ENCODE data around the gene IFT43.

The IFT43 gene

GRCh38 chr14:76050250-76050649 is 64.7 kb downstream of the IFT43 start:
- Histone ChIP-seq H4K91ac (ENCODE audit: low read length) (no peak overlapping the region), H3K36me3 (ENCODE audit: control insufficient read depth in 1 of 2, insufficient read depth in 2 of 2, low read depth in 1 of 2, low read length in 2 of 2) (peaks cover 11% of the 10 kb centered on the region in 2 experiments), H3K9ac (ENCODE audit: low read length) (no peak overlapping the region), H3K23ac (ENCODE audit: low read length in 2 of 2) (no peak overlapping the region), H3K18ac (ENCODE audit: low read depth in 1 of 2, low read length in 2 of 2) (no peak overlapping the region), H3K4me1 (ENCODE audit: control insufficient read depth, insufficient read depth, low read depth, low read length) (no peaks in the 10 kb centered on the region), H3K27me3 (ENCODE audit: control insufficient read depth in 1 of 2, insufficient read depth in 1 of 2, low read length in 2 of 2) (no peaks in the 10 kb centered on the region), H3K4me2 (ENCODE audit: low read length, poor library complexity, severe bottlenecking) (no peak overlapping the region), H3K27ac (ENCODE audit: low read length, poor library complexity, severe bottlenecking) (no peak overlapping the region), H2BK120ac (ENCODE audit: low read depth, low read length) (no peak overlapping the region), H4K8ac (ENCODE audit: low read length) (no peak overlapping the region), H2BK5ac (ENCODE audit: low read depth, low read length, poor library complexity, severe bottlenecking) (no peak overlapping the region), H3K79me1 (replicated peaks; ENCODE audit: low read length, poor library complexity, severe bottlenecking) (peaks cover 27% of the 10 kb centered on the region), H2AFZ (ENCODE audit: low read depth, low read length) (no peak overlapping the region), H3K14ac (ENCODE audit: low read length in 2 of 2) (no peak overlapping the region), H2AK5ac (ENCODE audit: low read length, severe bottlenecking) (no peak overlapping the region), H3K4ac (ENCODE audit: low read depth in 1 of 2, low read length in 2 of 2) (no peak overlapping the region), H3K4me3 (ENCODE audit: insufficient read depth in 1 of 2, low read depth in 1 of 2, low read length in 2 of 2) (no peak overlapping the region), H2BK15ac (ENCODE audit: low read depth, poor library complexity, severe bottlenecking) (no peak overlapping the region), H2BK12ac (ENCODE audit: low read length in 2 of 2) (no peak overlapping the region), H3K9me3 (ENCODE audit: control insufficient read depth, low read length) (no peaks in the 10 kb centered on the region)
- no peak for DNase-seq
- WGBS = 74% methylated on average over 3 of the region's 4 CpGs

- Histone ChIP-seq H3K36me3 (ENCODE audit: control insufficient read depth in 1 of 2, insufficient read depth in 2 of 2, low read depth in 1 of 2, low read length in 2 of 2) (peaks cover 10 to 11% of the 10 kb centered on the region in 2 experiments), H2BK120ac (ENCODE audit: low read depth, low read length) (no peak overlapping the region), H3K18ac (ENCODE audit: low read depth in 1 of 2, low read length in 2 of 2) (no peak overlapping the region), H2BK12ac (ENCODE audit: low read length in 2 of 2) (no peak overlapping the region), H4K8ac (ENCODE audit: low read length) (no peak overlapping the region), H3K9me3 (ENCODE audit: control insufficient read depth, low read length) (no peaks in the 10 kb centered on the region), H3K27ac (ENCODE audit: low read length, poor library complexity, severe bottlenecking) (no peak overlapping the region), H3K23ac (ENCODE audit: low read length in 2 of 2) (no peak overlapping the region), H4K91ac (ENCODE audit: low read length) (no peak overlapping the region), H3K14ac (ENCODE audit: low read length in 2 of 2) (no peak overlapping the region), H2AFZ (ENCODE audit: low read depth, low read length) (no peak overlapping the region), H3K4me1 (ENCODE audit: control insufficient read depth, insufficient read depth, low read depth, low read length) (no peaks in the 10 kb centered on the region), H3K79me1 (replicated peaks; ENCODE audit: low read length, poor library complexity, severe bottlenecking) (peaks cover 27% of the 10 kb centered on the region), H3K4me3 (ENCODE audit: insufficient read depth in 1 of 2, low read depth in 1 of 2, low read length in 2 of 2) (no peak overlapping the region), H3K4ac (ENCODE audit: low read depth in 1 of 2, low read length in 2 of 2) (no peak overlapping the region), H2BK5ac (ENCODE audit: low read depth, low read length, poor library complexity, severe bottlenecking) (no peak overlapping the region), H2AK5ac (ENCODE audit: low read length, severe bottlenecking) (no peak overlapping the region), H3K9ac (ENCODE audit: low read length) (no peak overlapping the region), H2BK15ac (ENCODE audit: low read depth, poor library complexity, severe bottlenecking) (no peak overlapping the region), H3K4me2 (ENCODE audit: low read length, poor library complexity, severe bottlenecking) (no peak overlapping the region), H3K27me3 (ENCODE audit: control insufficient read depth in 1 of 2, insufficient read depth in 1 of 2, low read length in 2 of 2) (no peaks in the 10 kb centered on the region)
- WGBS = 61% methylated on average over 3 of the region's 3 CpGs
- DNase-seq = peak; percentile 62
These were observed 65.3 kb downstream of the IFT43 start for GRCh38 chr14:76050797-76051392.

- H2BK12ac ChIP-seq (ENCODE audit: low read length in 2 of 2) = no peak overlapping the region
- H3K18ac ChIP-seq (ENCODE audit: low read depth in 1 of 2, low read length in 2 of 2) = no peak overlapping the region
- no peak overlapping the region for H2AFZ ChIP-seq (ENCODE audit: low read depth, low read length)
- peaks cover 6 to 7% of the 10 kb centered on the region in 2 experiments for H3K36me3 ChIP-seq (ENCODE audit: control insufficient read depth in 1 of 2, insufficient read depth in 2 of 2, low read depth in 1 of 2, low read length in 2 of 2)
- no peak overlapping the region for H2BK5ac ChIP-seq (ENCODE audit: low read depth, low read length, poor library complexity, severe bottlenecking)
- no peak overlapping the region for H2BK15ac ChIP-seq (ENCODE audit: low read depth, poor library complexity, severe bottlenecking)
- 76% methylated on average over 12 of the region's 12 CpGs for WGBS
- H3K4ac ChIP-seq (ENCODE audit: low read depth in 1 of 2, low read length in 2 of 2) = no peak overlapping the region
- no peak overlapping the region for H3K9ac ChIP-seq (ENCODE audit: low read length)
- H2AK5ac ChIP-seq (ENCODE audit: low read length, severe bottlenecking) = no peak overlapping the region
- H3K27ac ChIP-seq (ENCODE audit: low read length, poor library complexity, severe bottlenecking) = no peak overlapping the region
- H3K4me3 ChIP-seq (ENCODE audit: insufficient read depth in 1 of 2, low read depth in 1 of 2, low read length in 2 of 2) = no peak overlapping the region
- H4K8ac ChIP-seq (ENCODE audit: low read length) = no peak overlapping the region
- no peak overlapping the region for H4K91ac ChIP-seq (ENCODE audit: low read length)
- H3K4me1 ChIP-seq (ENCODE audit: control insufficient read depth, insufficient read depth, low read depth, low read length) = no peaks in the 10 kb centered on the region
- H3K4me2 ChIP-seq (ENCODE audit: low read length, poor library complexity, severe bottlenecking) = no peak overlapping the region
- no peak overlapping the region for H2BK120ac ChIP-seq (ENCODE audit: low read depth, low read length)
- DNase-seq = no peak
- H3K9me3 ChIP-seq (ENCODE audit: control insufficient read depth, low read length) = no peaks in the 10 kb centered on the region
- H3K27me3 ChIP-seq (ENCODE audit: control insufficient read depth in 1 of 2, insufficient read depth in 1 of 2, low read length in 2 of 2) = no peaks in the 10 kb centered on the region
- H3K23ac ChIP-seq (ENCODE audit: low read length in 2 of 2) = no peak overlapping the region
- peak overlapping the region in 1 of 2 experiments; percentile 35 for H3K14ac ChIP-seq (ENCODE audit: low read length in 2 of 2)
- peaks cover 29% of the 10 kb centered on the region for H3K79me1 ChIP-seq (replicated peaks; ENCODE audit: low read length, poor library complexity, severe bottlenecking)
These were observed 66.3 kb downstream of the IFT43 start for GRCh38 chr14:76051717-76052465.

GRCh38 chr14:76053572-76054355 is 68.2 kb downstream of the IFT43 start:
- no peak overlapping the region for H3K27ac ChIP-seq (ENCODE audit: low read length, poor library complexity, severe bottlenecking)
- no peak overlapping the region for H3K14ac ChIP-seq (ENCODE audit: low read length in 2 of 2)
- H2BK120ac ChIP-seq (ENCODE audit: low read depth, low read length) = no peak overlapping the region
- no peak overlapping the region for H3K4me2 ChIP-seq (ENCODE audit: low read length, poor library complexity, severe bottlenecking)
- H4K8ac ChIP-seq (ENCODE audit: low read length) = no peak overlapping the region
- H2AK5ac ChIP-seq (ENCODE audit: low read length, severe bottlenecking) = no peak overlapping the region
- H3K27me3 ChIP-seq (ENCODE audit: control insufficient read depth in 1 of 2, insufficient read depth in 1 of 2, low read length in 2 of 2) = no peaks in the 10 kb centered on the region
- H4K91ac ChIP-seq (ENCODE audit: low read length) = no peak overlapping the region
- no peaks in the 10 kb centered on the region for H3K9me3 ChIP-seq (ENCODE audit: control insufficient read depth, low read length)
- no peak for DNase-seq
- H3K4me3 ChIP-seq (ENCODE audit: insufficient read depth in 1 of 2, low read depth in 1 of 2, low read length in 2 of 2) = no peak overlapping the region
- WGBS = 89% methylated on average over 14 of the region's 15 CpGs
- H2BK15ac ChIP-seq (ENCODE audit: low read depth, poor library complexity, severe bottlenecking) = no peak overlapping the region
- H3K36me3 ChIP-seq (ENCODE audit: control insufficient read depth in 1 of 2, insufficient read depth in 2 of 2, low read depth in 1 of 2, low read length in 2 of 2) = peaks cover 9 to 11% of the 10 kb centered on the region in 2 experiments
- no peak overlapping the region for H2BK12ac ChIP-seq (ENCODE audit: low read length in 2 of 2)
- no peaks in the 10 kb centered on the region for H3K4me1 ChIP-seq (ENCODE audit: control insufficient read depth, insufficient read depth, low read depth, low read length)
- H3K79me1 ChIP-seq (replicated peaks; ENCODE audit: low read length, poor library complexity, severe bottlenecking) = peaks cover 26% of the 10 kb centered on the region
- H2BK5ac ChIP-seq (ENCODE audit: low read depth, low read length, poor library complexity, severe bottlenecking) = no peak overlapping the region
- no peak overlapping the region for H2AFZ ChIP-seq (ENCODE audit: low read depth, low read length)
- H3K18ac ChIP-seq (ENCODE audit: low read depth in 1 of 2, low read length in 2 of 2) = no peak overlapping the region
- H3K23ac ChIP-seq (ENCODE audit: low read length in 2 of 2) = no peak overlapping the region
- H3K4ac ChIP-seq (ENCODE audit: low read depth in 1 of 2, low read length in 2 of 2) = no peak overlapping the region
- H3K9ac ChIP-seq (ENCODE audit: low read length) = no peak overlapping the region
